ENCODE results near the gene MFAP3.

MFAP3 gene

GRCh38 chr5:154000703-154001102 is 38.1 kb upstream of the MFAP3 start:
- no peak for TF ChIP-seq TAF1 (IDR thresholded peaks at IDR 0.05; ENCODE audit: low read depth)
- TF ChIP-seq TCF12 (IDR thresholded peaks at IDR 0.05; ENCODE audit: low read depth), result no peak
- TF ChIP-seq TEAD4 (IDR thresholded peaks at IDR 0.05), result no peak
- TF ChIP-seq FOXM1 (IDR thresholded peaks at IDR 0.05; ENCODE audit: borderline replicate concordance, low read depth), result no peak
- TF ChIP-seq RAD21 (IDR thresholded peaks at IDR 0.05; ENCODE audit: low read depth), result no peak

GRCh38 chr5:154002093-154002492 is 36.7 kb upstream of the MFAP3 start:
- TF ChIP-seq TCF12 (IDR thresholded peaks at IDR 0.05; ENCODE audit: low read depth) (no peak), NFIC (IDR thresholded peaks at IDR 0.05) (no peak), YY1 (IDR thresholded peaks at IDR 0.05; ENCODE audit: low read depth) (no peak), ZBTB7A (IDR thresholded peaks at IDR 0.05; ENCODE audit: low read depth) (no peak), TEAD4 (IDR thresholded peaks at IDR 0.05) (no peak), MAX (IDR thresholded peaks at IDR 0.05) (no peak), CREB1 (IDR thresholded peaks at IDR 0.05; ENCODE audit: low read depth) (no peak), REST (IDR thresholded peaks at IDR 0.05; ENCODE audit: low read depth) (no peak), CEBPB (IDR thresholded peaks at IDR 0.05) (no peak), FOXM1 (IDR thresholded peaks at IDR 0.05; ENCODE audit: borderline replicate concordance, low read depth) (no peak), USF1 (IDR thresholded peaks at IDR 0.05) (no peak), EP300 (IDR thresholded peaks at IDR 0.05; ENCODE audit: borderline replicate concordance) (no peak), RAD21 (IDR thresholded peaks at IDR 0.05; ENCODE audit: low read depth) (no peak), TAF1 (IDR thresholded peaks at IDR 0.05; ENCODE audit: low read depth) (no peak), EGR1 (IDR thresholded peaks at IDR 0.05) (no peak)

- TF ChIP-seq TEAD4 (IDR thresholded peaks at IDR 0.05) (no peak), TAF1 (IDR thresholded peaks at IDR 0.05; ENCODE audit: low read depth) (no peak), YY1 (IDR thresholded peaks at IDR 0.05; ENCODE audit: low read depth) (no peak), EGR1 (IDR thresholded peaks at IDR 0.05) (no peak), USF1 (IDR thresholded peaks at IDR 0.05) (no peak)
These were observed 36.2 kb upstream of the MFAP3 start for GRCh38 chr5:154002511-154003020.

GRCh38 chr5:154005648-154006047 is 33.1 kb upstream of the MFAP3 start:
- TF ChIP-seq NFIC (IDR thresholded peaks at IDR 0.05), result no peak
- no peak for TF ChIP-seq EP300 (IDR thresholded peaks at IDR 0.05; ENCODE audit: borderline replicate concordance)
- TF ChIP-seq CREB1 (IDR thresholded peaks at IDR 0.05; ENCODE audit: low read depth), result no peak
- no peak for TF ChIP-seq RAD21 (IDR thresholded peaks at IDR 0.05; ENCODE audit: low read depth)
- TF ChIP-seq EGR1 (IDR thresholded peaks at IDR 0.05), result no peak
- TF ChIP-seq USF1 (IDR thresholded peaks at IDR 0.05), result no peak
- no peak for TF ChIP-seq TAF1 (IDR thresholded peaks at IDR 0.05; ENCODE audit: low read depth)
- TF ChIP-seq CEBPB (IDR thresholded peaks at IDR 0.05), result no peak
- no peak for TF ChIP-seq TEAD4 (IDR thresholded peaks at IDR 0.05)
- no peak for TF ChIP-seq YY1 (IDR thresholded peaks at IDR 0.05; ENCODE audit: low read depth)
- no peak for TF ChIP-seq REST (IDR thresholded peaks at IDR 0.05; ENCODE audit: low read depth)
- TF ChIP-seq TCF12 (IDR thresholded peaks at IDR 0.05; ENCODE audit: low read depth), result no peak
- no peak for TF ChIP-seq ZBTB7A (IDR thresholded peaks at IDR 0.05; ENCODE audit: low read depth)
- no peak for TF ChIP-seq MAX (IDR thresholded peaks at IDR 0.05)
- TF ChIP-seq FOXM1 (IDR thresholded peaks at IDR 0.05; ENCODE audit: borderline replicate concordance, low read depth), result no peak

- no peak for TF ChIP-seq RAD21 (IDR thresholded peaks at IDR 0.05; ENCODE audit: low read depth)
- TF ChIP-seq TEAD4 (IDR thresholded peaks at IDR 0.05), result no peak
- no peak for TF ChIP-seq EGR1 (IDR thresholded peaks at IDR 0.05)
These were observed 28.1 kb upstream of the MFAP3 start for GRCh38 chr5:154010660-154011059.

GRCh38 chr5:154015071-154015693 is 23.6 kb upstream of the MFAP3 start:
- no peak for TF ChIP-seq FOXM1 (IDR thresholded peaks at IDR 0.05; ENCODE audit: borderline replicate concordance, low read depth)
- no peak for TF ChIP-seq TCF12 (IDR thresholded peaks at IDR 0.05; ENCODE audit: low read depth)
- no peak for TF ChIP-seq EP300 (IDR thresholded peaks at IDR 0.05; ENCODE audit: borderline replicate concordance)
- no peak for TF ChIP-seq TAF1 (IDR thresholded peaks at IDR 0.05; ENCODE audit: low read depth)
- TF ChIP-seq MAX (IDR thresholded peaks at IDR 0.05), result no peak
- no peak for TF ChIP-seq YY1 (IDR thresholded peaks at IDR 0.05; ENCODE audit: low read depth)
- no peak for TF ChIP-seq REST (IDR thresholded peaks at IDR 0.05; ENCODE audit: low read depth)
- TF ChIP-seq TEAD4 (IDR thresholded peaks at IDR 0.05), result no peak
- TF ChIP-seq CREB1 (IDR thresholded peaks at IDR 0.05; ENCODE audit: low read depth), result no peak
- TF ChIP-seq NFIC (IDR thresholded peaks at IDR 0.05), result no peak
- no peak for TF ChIP-seq USF1 (IDR thresholded peaks at IDR 0.05)
- no peak for TF ChIP-seq EGR1 (IDR thresholded peaks at IDR 0.05)

Data from Ishikawa (cell line).